Stimulated activated CD8-positive, alpha-beta memory T cell treated with anti-CD3 and anti-CD28 coated beads, Interleukin-2, amount 100 ng/mL, for 1 hour (primary cell): ENCODE data around the gene POLD1.
A peak's percentile ranks its signal among the peaks of the same experiment; 100 is the strongest.
"Not testable (repeated sequence)": the region's sequence is repeated elsewhere in the genome, so short reads cannot be mapped to it uniquely, and the experiment has no call there.

Experiments
- DNase-seq, 2 donors: peaks; one replicate each; pipeline ENCODE4 v3.0.0-alpha.2; 2020; ENCODE audit warnings: low read depth in 2 of 2

POLD1 gene

GRCh38 chr19:50383852-50384684, at the start of gene POLD1:
Gene POLD1, plus strand, starts transcription at chr19:50384347. Its CDS starts 14,505 bp downstream, at chr19:50398852.
- peak; percentile 98 to 99 for DNase-seq

GRCh38 chr19:50334741-50335421, 49.3 kb upstream of the POLD1 start:
- no peak for DNase-seq

DNA sequence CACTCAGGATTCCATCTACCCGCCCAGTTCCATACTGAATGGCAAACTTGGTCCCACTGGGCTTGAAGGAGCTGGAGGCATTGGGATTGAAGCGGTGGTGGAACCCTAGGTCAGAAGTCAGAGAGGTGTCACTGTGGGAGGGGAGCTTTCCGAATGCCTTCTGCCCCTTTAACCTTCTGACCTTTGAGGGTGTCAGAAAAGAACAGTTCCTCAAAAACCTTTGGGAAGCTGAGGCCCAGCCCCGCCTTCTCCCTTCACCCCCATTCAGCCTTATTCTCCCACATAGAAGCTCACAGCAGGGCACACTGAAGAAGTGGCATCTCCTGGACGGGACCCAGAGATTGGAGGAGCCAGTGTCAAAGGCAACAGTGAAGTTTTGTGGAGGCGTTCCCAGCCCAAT, 47.1 kb upstream of the POLD1 start:
- DNase-seq, result not testable (repeated sequence)

DNA sequence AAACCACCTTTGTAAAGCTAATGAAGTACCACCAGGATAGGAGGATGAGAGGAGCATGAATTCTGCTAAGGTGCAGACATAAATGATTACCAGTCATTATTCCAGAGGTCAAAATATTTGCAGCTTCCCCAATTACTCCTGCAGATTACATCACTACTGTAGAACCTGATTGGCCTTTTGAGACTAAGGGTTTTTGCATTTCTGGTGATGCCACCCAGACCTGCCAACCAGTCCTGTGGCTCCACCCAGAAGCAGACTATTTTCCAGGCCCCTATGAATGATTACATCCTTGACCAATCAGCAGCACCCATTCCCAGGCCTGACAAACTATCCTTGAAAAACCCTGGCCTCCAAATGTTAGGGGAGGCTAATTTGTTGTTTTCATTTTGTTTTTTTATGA, 43.8 kb upstream of the POLD1 start:
- no peak for DNase-seq

DNA sequence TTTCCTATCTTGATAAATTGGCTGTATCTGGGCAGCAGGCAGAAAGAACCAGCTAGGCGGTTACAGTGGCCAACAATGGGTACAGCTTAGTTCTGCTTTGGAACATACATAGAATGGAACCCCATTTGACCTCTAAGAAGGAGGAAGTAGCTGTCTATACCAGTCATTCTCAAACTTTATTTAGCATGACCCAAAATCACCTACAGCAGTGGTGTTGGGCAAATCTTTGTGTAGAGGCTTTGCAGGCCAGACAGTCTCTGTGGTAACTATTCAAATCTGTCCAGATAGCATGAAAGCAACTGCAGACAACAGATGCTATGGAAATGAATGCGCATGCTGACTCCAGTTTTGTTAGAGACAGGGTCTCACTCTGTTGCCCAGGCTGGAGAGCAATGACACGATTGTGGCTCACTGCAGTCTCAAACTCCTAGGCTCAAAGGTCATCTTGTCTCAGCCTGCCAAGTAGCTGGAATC, 43.0 kb upstream of the POLD1 start:
- no peak for DNase-seq

- no peak for DNase-seq
Measured at GRCh38 chr19:50344661-50345318, 39.4 kb upstream of the POLD1 start.

GRCh38 chr19:50347089-50347581, 37.0 kb upstream of the POLD1 start:
- not testable (repeated sequence) for DNase-seq

DNA sequence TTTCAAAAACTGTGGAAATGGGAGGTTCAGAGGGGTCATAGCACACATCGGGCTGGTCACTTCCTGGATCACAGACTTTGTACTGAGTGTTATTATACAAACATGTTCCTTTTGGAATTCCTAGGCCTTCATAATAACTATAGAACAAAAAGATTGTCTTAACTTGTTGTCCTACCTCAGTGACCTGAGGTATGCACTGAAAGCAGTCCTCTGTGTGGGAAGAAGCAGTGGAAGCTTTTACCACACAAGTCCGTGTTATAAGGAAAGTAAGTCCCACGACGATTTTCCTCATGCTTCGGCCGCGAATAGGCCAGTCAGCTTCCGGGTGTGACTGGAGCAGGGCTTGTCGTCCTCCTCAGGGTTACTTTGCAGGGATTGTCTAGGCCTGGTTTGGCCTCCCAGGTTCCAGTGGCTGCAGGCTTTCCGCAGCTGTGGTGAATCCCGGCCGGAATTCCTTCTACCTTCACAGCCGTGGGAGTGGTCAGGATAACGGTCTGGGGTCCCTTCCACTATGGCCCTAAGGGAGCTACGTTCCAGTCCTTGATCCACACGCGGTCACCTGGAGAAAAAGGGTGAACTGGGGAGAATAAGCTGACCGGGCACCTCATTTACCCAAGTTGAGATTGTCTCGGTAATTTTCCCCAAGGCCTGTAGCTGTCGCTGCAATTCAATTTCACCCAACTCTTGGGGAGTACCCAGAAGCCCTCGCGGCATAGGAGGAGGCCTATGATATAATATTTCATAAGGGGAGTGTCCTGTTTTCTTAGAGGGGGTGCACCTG, 34.7 kb upstream of the POLD1 start:
- DNase-seq, result no peak

DNA sequence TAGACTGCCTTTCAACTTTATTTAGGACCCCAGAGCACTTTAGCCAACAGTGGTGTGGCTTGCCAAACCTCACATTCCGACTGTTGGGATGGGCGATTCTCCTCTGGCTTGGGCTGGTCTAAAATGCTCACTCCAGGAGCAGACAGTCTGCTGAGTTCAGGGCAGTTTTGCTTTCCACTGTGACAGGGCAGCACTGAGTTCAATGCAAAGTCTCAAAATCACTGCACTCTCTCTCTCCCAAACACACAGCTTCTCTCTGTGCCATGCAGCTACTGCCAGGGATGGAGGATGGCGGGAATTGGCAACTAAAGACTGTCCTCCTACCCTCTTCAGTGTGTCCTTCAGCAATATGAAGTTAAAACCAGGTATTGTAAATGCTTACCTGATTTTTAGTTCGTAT, 31.9 kb upstream of the POLD1 start:
- DNase-seq, result no peak

DNA sequence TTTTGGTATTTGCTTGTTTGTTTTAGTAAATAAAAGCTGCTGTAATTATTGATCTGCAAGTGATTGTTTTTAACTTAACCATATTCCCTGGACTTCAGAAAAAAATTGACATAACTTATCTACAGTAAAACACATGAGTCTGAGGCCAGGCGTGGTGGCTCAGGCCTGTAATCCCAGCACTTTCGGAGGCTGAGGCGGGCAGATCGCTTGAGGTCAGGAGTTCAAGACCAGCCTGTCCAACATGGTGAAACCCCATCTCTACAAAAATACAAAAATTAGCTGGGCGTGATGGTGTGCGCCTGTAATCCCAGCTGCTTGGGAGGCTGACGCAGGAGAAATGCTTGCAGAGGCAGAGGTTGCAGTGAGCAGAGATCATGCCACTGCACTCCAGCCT, 30.7 kb upstream of the POLD1 start:
- not testable (repeated sequence) for DNase-seq

DNA sequence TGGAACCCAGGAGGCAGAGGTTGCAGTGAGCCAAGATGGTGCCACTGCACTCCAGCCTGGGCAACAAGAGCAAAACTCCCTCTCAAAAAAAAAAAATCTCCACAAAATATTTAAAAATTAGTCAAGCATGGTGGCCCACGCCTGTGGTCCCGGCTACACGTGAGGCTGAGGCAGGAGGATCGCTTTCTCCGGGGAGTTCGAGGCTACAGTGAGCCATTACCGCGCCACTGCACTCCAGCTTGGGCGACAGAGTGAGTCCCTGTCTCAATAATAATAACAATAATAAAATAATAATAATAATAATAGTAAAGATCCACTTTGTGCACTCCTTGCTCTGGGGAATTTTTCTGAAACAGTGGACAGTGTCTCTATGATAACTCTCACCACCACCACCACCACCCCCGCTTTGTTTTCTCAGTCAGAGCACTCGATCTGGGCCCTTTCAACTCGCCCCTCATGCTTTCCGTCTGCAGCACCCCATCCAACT, 27.4 kb upstream of the POLD1 start:
- no peak for DNase-seq

GRCh38 chr19:50357178-50358100, 26.7 kb upstream of the POLD1 start:
- DNase-seq, result peak; percentile 71 to 83

DNA sequence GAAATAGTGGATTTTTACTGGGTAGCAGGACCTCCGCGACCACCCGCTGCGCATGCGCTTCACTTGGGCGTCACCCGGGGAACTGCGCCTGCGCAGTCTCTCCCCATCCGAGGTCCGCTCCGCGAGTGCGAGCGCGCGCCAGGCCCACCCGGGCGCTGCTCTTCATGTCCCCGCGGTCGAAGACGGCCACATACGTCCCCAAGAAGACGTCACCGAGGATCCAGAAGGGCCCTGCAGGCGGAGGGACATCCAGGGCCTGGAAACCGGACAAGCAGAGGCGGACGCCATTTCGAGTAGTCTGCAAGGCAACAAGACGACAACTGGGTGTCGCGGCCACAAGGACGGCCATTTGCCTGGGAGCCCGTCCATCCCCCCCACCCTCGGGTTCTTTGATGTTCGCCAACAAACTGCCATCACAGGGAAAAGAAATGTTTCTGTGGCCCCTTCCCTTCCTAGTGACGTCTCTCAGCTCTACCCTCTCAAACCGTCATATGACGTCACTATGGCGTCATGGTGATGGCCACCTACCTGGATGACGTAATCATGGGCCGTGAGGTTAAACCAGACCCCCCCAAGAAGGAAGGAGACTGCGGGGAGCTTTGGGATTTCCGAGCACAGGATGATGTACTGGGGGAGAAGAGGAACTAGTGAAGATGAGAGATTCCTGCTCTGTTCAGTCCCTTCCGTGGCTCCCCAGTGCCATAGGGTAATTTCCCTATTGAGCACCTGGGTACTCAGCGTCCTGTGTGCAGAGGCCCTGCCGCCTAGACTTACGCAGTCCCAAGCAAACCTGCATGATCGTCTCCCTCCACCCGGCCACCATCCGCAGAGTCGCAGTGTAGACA, 25.4 kb upstream of the POLD1 start:
- DNase-seq, result peak; percentile 50 to 69

GRCh38 chr19:50359328-50359818, 24.8 kb upstream of the POLD1 start:
- DNase-seq, result no peak

- no peak for DNase-seq
Measured at GRCh38 chr19:50361290-50362029, 22.7 kb upstream of the POLD1 start.

DNA sequence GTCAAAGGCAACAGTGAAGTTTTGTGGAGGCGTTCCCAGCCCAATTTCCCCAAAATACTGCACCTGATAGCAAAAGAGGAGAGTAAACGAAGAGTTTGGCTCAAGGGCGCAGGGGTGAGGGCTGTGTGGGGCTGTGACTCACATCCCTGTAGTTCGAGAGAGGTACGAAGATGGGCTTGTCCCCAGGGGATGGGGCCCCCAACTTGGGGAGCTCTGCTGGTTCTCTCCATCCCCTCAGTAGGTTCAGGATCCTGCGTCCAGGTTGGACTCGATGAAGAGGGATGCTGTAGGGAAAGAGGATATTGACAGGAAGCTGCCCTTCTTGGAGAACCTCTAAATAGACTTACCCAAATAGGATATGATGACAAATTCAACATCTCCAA, 22.1 kb upstream of the POLD1 start:
- DNase-seq, result no peak

- no peak for DNase-seq
Measured at GRCh38 chr19:50362656-50363424, 21.3 kb upstream of the POLD1 start.
